Neutrophil (primary cell): ENCODE data around the gene SH3BP2.

Experiments used
- H3K27ac ChIP-seq: fragments of 200-600 bp; sonication (generic); 2 replicates; pipeline ENCODE4 v1.5.1; 2016; ENCODE audit warnings: mild to moderate bottlenecking, moderate library complexity
- H3K27me3 ChIP-seq: fragments of 200-600 bp; sonication (generic); 2 replicates; pipeline ENCODE4 v1.6.0; 2016; ENCODE audit warnings: mild to moderate bottlenecking
- H3K36me3 ChIP-seq: fragments of 200-600 bp; sonication (generic); 2 replicates; pipeline ENCODE4 v1.5.1; 2017
- H3K4me1 ChIP-seq, 2 experiments: fragments of 200-600 bp in 1 of 2; sonication (generic) in 1 of 2; 1 replicate in 1 of 2; 2 replicates in 1 of 2; pipeline versions ENCODE4 v1.5.1 to v1.6.1; 2013 to 2016; ENCODE audit warnings: low read depth in 1 of 2, low read length in 1 of 2, mild to moderate bottlenecking in 1 of 2, moderate library complexity in 1 of 2; ENCODE audit not compliant: control insufficient read depth in 1 of 2, insufficient read depth in 1 of 2
- H3K4me3 ChIP-seq, 2 experiments: fragments of 200-600 bp in 1 of 2; sonication (generic) in 1 of 2; 1 replicate in 1 of 2; 2 replicates in 1 of 2; pipeline ENCODE4 v1.5.1; 2013 to 2016; ENCODE audit warnings: low read depth in 1 of 2, low read length in 1 of 2, mild to moderate bottlenecking in 1 of 2, moderate library complexity in 1 of 2
- H3K9me3 ChIP-seq: fragments of 200-600 bp; sonication (generic); 2 replicates; pipeline ENCODE4 v1.5.1; 2016
- TF ChIP-seq, protein P1 (sequence below): fragments of 200-600 bp; sonication (generic); IDR thresholded peaks from 2 replicates; pipeline ENCODE4 v1.5.1; 2016; ENCODE audit warnings: antibody characterized with exemption

Gene SH3BP2

DNA sequence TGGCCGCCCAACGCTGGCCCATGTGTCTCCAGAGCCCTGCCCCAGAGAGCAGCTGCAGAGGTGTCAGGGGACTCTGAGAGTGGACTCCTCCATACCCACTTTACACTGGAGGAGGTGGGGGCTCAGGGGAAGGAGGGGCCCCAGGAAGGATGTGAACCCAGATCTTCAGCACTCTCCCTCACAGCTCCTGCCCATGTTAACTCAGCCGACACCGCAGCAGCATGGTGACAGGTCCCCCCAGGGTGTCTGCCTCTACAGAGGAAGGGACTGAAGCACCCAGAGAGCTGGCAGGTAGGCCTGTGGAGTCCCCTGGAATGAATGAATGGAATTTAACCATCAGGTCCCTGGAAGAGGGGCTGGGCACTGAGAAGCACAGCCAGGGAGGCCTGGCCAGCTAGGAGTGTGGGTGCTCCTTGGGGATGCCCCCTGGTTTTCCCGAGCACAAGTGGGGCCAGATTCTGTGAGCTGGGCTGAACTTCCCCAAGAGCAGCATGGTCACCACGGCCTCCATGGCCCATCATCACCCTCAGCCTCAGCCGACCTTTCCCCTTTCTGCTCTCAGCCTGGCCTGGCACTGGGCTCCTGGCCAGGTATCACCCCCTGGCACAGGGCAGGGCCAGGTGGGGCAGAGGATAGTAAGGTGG is 21.9 kb downstream of the SH3BP2 start:
- peaks cover 87 to 98% of the 10 kb centered on the region in 2 experiments for H3K4me1 ChIP-seq
- H3K36me3 ChIP-seq: peaks cover 45% of the 10 kb centered on the region
- H3K27ac ChIP-seq: peak overlapping the region; percentile 94
- H3K9me3 ChIP-seq: no peaks in the 10 kb centered on the region
- H3K27me3 ChIP-seq: no peaks in the 10 kb centered on the region
- TF ChIP-seq, protein P1, sequence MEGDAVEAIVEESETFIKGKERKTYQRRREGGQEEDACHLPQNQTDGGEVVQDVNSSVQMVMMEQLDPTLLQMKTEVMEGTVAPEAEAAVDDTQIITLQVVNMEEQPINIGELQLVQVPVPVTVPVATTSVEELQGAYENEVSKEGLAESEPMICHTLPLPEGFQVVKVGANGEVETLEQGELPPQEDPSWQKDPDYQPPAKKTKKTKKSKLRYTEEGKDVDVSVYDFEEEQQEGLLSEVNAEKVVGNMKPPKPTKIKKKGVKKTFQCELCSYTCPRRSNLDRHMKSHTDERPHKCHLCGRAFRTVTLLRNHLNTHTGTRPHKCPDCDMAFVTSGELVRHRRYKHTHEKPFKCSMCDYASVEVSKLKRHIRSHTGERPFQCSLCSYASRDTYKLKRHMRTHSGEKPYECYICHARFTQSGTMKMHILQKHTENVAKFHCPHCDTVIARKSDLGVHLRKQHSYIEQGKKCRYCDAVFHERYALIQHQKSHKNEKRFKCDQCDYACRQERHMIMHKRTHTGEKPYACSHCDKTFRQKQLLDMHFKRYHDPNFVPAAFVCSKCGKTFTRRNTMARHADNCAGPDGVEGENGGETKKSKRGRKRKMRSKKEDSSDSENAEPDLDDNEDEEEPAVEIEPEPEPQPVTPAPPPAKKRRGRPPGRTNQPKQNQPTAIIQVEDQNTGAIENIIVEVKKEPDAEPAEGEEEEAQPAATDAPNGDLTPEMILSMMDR: no peak
- H3K4me3 ChIP-seq: no peak overlapping the region

DNA sequence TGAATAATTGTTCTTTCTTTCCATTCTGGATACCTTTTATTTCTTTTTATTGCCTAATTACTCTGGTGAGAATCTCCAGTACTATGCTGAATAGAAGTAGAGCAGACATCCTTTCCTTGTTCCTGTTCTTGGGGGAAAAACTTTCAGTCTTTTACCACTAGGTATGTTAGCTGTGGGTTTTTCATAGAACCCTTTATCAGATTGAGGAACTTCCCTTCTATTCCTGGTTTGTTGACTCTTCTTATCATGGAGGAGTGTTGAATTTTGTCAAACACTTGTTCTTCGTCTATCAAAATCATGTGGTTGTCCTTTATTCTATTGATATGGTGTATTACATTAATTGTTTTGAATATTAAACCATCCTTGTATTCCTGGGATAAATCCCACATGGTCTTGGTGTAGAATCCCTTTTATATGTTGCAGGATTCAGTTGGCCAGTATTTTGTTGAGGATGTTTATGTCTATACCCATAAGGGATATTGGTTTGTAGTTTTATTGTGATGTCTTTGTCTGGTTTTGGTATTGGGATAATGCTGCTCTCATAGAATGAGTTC is 23.6 kb downstream of the SH3BP2 start:
- TF ChIP-seq, protein P1: no peak
- Histone ChIP-seq H3K9me3 (no peaks in the 10 kb centered on the region), H3K36me3 (peaks cover 57% of the 10 kb centered on the region), H3K27me3 (no peaks in the 10 kb centered on the region), H3K4me1 (peaks cover 69 to 83% of the 10 kb centered on the region in 2 experiments), H3K27ac (peak overlapping the region; percentile 56), H3K4me3 (peak overlapping the region; percentile 42 to 53)

DNA sequence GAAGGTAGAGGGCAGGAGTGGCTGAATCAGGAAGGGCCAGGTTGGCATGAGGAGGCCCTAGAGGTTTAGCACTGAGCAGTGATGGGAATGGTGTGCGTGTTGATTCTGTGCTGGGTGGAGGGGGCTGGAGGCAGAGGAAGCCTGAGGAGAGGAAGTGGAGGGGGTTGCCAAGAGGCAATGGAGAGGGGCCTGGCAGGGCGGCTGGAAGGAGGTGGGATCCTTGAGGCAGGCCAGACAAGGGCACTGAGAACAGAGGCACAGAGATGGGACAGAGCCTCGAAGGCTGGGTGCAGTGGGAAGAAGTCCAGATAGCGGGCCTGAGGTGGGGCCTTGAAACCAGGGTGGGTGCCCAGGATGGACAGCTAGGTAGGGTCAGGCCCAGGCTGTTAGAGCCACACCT is 24.3 kb downstream of the SH3BP2 start:
- no peaks in the 10 kb centered on the region for H3K27me3 ChIP-seq
- H3K9me3 ChIP-seq: no peaks in the 10 kb centered on the region
- peak overlapping the region; percentile 42 to 53 for H3K4me3 ChIP-seq
- H3K36me3 ChIP-seq: peaks cover 64% of the 10 kb centered on the region
- TF ChIP-seq, protein P1: no peak
- H3K4me1 ChIP-seq: peaks cover 63 to 76% of the 10 kb centered on the region in 2 experiments
- peak overlapping the region; percentile 56 for H3K27ac ChIP-seq

DNA sequence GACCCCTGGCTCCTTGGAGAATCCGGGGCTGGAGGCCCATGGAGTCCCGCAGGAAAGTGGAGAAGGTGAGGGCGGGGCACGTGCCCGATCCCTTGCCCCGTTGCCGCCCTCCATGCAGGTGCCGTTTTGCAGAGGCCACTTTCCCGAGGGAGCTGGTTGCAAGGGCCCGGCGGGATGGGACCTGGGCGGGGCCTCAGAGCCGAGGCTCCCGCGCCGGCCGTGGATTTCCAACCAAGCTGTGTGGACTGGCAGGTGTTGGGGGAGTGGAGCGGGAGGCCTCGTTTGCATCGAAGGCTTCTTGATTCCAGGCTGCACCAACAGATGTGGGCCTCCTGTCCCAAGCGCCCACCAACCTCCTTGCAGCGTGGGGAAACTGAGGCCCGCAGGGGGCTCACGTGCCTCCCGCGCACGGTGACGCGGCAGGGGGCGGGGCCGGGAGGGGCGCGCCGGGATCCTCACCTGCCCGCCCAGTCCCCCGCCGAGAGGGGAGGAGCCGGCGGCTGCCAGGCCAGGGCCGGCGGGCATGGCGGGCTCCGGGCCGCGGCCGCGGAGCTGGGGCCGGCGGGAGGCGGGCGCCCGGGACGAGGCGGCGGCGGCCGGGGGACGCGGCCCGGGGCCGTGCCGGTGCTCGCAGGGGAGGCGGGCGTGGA is 24.9 kb downstream of the SH3BP2 start:
- H3K4me1 ChIP-seq: peaks cover 56 to 69% of the 10 kb centered on the region in 2 experiments
- TF ChIP-seq, protein P1: no peak
- H3K36me3 ChIP-seq: peaks cover 70% of the 10 kb centered on the region
- H3K9me3 ChIP-seq: no peaks in the 10 kb centered on the region
- H3K27ac ChIP-seq: peak overlapping the region; percentile 60
- H3K4me3 ChIP-seq: peak overlapping the region; percentile 42 to 57
- no peaks in the 10 kb centered on the region for H3K27me3 ChIP-seq

DNA sequence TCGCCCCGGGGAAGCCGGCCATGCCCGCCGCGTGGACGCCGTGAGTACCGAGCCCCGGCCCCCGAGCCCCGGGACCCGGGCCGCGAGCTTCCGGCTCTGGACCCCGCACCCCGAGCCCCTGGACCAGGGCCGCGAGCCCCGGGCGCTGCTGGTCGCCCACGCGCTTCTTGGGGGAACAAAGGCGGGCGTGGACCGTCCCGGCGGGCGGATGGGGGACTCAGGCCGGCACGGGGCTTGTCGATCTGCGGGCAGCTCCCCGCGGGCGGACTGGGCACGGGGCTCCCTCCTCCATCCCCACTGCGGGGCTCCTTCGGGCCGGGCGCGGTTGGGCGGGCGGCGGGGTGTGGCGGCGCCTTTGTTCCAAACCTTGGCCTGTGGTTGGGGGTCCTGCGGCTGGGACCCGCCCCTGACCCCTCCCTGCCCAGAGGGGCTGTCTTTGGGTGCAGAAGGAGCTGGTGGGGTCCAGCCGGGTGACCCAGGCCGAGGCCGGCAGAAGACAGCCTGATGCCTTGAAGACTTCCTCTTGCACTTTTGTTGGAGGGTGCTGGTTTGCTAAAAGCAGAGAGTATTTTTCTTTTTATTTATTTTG is 25.6 kb downstream of the SH3BP2 start:
- H3K4me3 ChIP-seq: peak overlapping the region; percentile 35 to 57
- H3K4me1 ChIP-seq: peaks cover 50 to 63% of the 10 kb centered on the region in 2 experiments
- H3K27ac ChIP-seq: peak overlapping the region; percentile 60
- H3K36me3 ChIP-seq: peaks cover 72% of the 10 kb centered on the region
- no peaks in the 10 kb centered on the region for H3K9me3 ChIP-seq
- H3K27me3 ChIP-seq: no peaks in the 10 kb centered on the region
- TF ChIP-seq, protein P1: no peak
